ENCODE measurements around the gene KIAA1755. TPM values are rescaled to one million over a fixed set of nuclear protein-coding genes. Genes with fewer than 3 reads are reported as not detected.
A peak's percentile ranks its signal among the peaks of the same experiment; 100 is the strongest.

KIAA1755 gene
- polyA plus RNA-seq, 3 donors = 1.1 to 3.6 (median 2.9) TPM

DNA sequence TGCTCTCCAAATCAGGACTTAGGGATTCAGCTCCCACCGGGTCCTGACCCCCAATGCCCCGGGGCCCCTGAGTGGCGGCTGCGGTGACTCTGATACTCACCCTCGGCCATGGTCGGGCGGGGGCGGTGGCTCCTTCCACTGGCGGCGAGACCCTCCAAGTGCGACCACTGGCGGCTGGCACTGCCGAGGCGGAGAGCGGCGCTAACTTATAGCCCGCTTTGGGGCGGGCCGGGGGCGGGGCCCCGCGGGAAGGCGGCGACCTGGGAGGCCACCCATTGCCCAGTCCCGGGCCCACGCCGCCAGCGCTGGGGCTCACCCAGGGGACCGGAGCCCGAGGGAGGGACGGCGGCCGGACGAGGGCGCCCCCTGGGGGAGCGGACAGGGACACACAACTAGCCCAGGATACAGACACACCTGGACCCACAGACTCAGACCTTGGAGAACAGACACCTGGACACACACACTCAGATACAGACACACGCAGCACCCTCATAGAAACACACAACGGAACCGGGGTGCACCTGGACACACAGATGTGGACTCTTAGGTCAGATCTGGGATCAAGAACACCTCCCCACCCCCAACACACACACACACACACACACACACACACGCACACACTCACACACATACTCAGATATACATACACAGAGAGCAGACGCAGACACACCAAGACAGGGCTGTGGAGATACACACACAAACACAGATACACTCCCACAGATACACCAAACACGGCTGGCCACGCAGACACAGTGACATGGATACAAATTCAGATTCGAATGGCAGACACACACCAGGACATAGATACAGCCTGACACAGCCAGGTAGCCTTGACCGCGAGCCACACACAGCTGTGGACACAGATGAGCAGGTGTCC, 95.2 kb downstream of the KIAA1755 start, which contains the start of gene TGM2:
TSS of gene TGM2 (minus strand) at position 182 of the 877 bp plus-strand sequence. CDS start at position 110, 72 bp downstream.
- DNase-seq (ENCODE audit: extremely low read depth in 1 of 11, low read depth in 9 of 11, low spot score in 4 of 11) = peak in 4 of 11 donors; percentile 46 to 63 (median 51)

DNA sequence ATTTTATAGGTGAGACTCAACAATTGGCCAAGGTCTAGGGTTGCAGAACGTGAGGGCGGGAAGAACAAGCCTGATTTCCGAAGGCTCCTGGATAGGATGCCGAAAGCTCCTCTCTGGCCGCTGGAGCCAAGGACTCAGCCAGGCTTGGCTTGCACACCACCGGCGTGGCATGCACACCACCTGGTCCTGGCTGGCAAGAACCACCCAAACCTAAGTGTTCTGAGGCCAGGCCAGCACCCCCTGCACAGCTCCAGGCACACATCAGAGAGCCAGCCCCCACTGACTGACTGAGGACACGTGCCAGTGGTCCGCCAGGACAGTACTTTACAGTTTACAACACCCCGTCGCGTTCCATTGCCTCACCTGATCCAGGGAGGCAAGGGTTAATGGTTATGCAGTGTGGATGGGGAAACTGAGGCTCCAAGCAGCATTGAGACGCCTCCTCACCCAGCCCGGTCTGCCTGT, 95.9 kb downstream of the KIAA1755 start:
- no peak for DNase-seq (ENCODE audit: extremely low read depth in 1 of 11, low read depth in 9 of 11, low spot score in 4 of 11)

DNA sequence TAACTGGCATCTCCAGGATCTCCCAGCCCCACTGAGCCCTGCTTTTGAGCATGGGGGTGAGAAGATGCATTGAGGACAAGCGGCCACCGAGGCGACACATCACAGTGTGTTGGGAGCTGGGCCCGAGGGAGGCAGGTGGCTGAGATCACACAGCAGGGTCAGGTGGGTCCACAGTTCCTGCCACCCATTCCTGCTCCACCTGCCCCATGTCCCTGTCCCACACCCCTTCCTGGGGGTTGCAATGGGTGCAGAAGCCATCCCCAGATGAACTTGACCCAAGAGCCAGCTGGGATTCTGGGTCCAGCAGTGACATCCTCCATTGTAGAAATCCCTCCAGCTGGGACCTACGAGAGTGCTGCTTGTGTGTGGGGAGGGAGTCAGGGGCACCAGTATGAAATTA, 96.5 kb downstream of the KIAA1755 start:
- DNase-seq (ENCODE audit: extremely low read depth in 1 of 11, low read depth in 9 of 11, low spot score in 4 of 11) = no peak

DNA sequence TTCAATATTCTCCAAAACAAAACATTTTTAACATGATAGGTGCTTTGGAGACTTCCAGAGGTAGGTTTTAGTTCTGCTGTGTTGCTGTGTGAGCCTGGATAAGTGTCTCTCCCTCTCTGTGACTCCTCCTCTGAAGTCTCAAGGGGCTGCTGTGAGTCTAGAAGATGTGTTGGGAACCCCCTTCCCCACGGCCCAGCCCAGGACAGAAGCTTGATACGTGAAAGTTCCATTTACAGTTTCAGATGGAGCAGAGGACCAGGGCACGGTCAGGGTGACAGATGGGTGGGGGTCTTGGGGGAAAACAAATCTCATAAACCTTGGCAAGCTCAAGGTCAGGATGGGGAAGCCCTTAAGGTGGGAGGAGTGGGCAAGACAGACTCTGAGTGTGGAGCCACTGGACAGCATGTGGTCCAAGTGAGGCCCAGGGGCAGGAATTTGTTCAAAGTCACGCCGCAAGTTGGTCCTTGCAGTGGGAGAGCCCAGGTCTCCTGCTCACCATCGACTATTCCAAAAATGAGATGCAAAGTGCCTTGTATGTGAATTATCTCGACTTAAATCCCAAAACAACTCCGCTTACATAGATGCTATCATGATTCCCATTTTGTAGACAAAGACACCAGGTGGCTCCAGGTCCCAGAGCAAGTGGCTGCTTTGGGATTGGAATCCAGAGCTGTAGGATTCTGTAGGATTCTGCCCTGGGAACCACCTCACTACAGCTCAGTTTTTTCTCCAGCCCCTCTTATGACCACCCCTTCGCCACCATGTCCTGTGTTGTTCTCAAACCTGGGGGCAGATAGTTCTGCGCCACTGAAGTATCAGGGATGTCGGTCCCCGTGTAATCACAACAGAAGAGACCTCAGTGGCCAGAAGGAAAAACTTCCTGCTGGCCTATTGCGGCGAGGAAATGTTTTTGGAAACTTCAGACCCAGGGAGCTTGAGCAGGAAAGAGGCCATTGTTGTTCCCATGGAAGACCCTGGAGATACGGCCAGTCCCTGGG, 97.4 kb downstream of the KIAA1755 start:
- no peak for DNase-seq (ENCODE audit: extremely low read depth in 1 of 11, low read depth in 9 of 11, low spot score in 4 of 11)

DNA sequence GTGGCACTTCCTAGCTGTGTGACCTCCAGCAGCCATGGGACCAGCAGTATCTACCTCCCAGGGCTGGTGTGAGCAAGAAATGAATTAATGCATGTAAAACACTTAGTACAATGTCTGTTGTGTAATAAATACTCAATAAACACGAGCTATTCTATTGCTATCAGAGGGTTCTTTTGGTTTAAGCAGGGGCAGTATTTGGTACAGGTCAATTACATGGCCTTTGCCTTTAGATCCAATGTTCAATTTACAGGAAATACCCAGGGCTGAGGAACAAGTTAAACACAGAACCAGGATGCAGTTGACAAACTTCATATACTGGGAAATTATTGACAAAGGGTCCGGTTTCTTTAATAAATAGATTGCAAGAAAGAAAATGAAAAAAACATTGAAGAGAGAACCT, 98.4 kb downstream of the KIAA1755 start:
- DNase-seq (ENCODE audit: extremely low read depth in 1 of 11, low read depth in 9 of 11, low spot score in 4 of 11) = no peak

DNA sequence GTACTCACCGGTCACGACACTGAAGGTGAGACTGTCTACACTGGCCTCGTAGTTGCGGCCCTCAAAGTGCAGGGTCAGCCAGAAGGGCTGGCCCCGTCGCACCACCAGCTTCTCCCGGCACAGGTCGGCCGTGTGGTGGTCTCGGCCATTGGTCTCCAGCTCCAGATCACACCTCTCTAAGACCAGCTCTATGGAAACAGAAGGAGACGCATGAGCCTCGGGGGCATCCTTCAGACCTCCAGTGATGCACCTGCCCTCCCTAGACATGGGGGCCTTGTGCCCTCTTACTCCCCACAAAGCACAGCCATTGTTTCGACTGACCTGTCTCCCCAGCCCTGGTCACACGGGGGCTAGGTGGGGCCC, 99.1 kb downstream of the KIAA1755 start:
- no peak for DNase-seq (ENCODE audit: extremely low read depth in 1 of 11, low read depth in 9 of 11, low spot score in 4 of 11)

Other genes with a start within 250 kb of the KIAA1755 start
- 10 to 100 TPM; 29.5 to 32.1 (median 30.4) TPM for gene TTI1, start 227.3 kb downstream of the KIAA1755 start, polyA plus RNA-seq (ENCODE audit: insufficient read length in 3 of 3)
- 10 to 100 TPM; 35.8 to 41.4 (median 38.4) TPM for gene RPRD1B, start 227.0 kb downstream of the KIAA1755 start, polyA plus RNA-seq (ENCODE audit: insufficient read length in 3 of 3)
- gene TGM2, start 95.5 kb downstream of the KIAA1755 start, polyA plus RNA-seq (ENCODE audit: insufficient read length in 3 of 3) = 10 to 100 TPM; 29.3 to 40.4 (median 39.4) TPM
- gene BPI, start 43.4 kb upstream of the KIAA1755 start, polyA plus RNA-seq (ENCODE audit: insufficient read length in 3 of 3) = 1 to 10 TPM in 2 of 3 donors, under 1 TPM in 1; 0.54 to 1.4 (median 1.4) TPM
- gene LBP, start 85.7 kb upstream of the KIAA1755 start, polyA plus RNA-seq (ENCODE audit: insufficient read length in 3 of 3) = not detected
- 10 to 100 TPM; 24.3 to 33.6 (median 25.8) TPM for gene SNHG17, start 174.6 kb upstream of the KIAA1755 start, polyA plus RNA-seq (ENCODE audit: insufficient read length in 3 of 3)
- 10 to 100 TPM; 35.2 to 42.3 (median 40.1) TPM for gene RALGAPB, start 212.1 kb upstream of the KIAA1755 start, polyA plus RNA-seq (ENCODE audit: insufficient read length in 3 of 3)